Measurements from ENCODE around the gene ZNF768. TPM values are rescaled to one million over a fixed set of nuclear protein-coding genes. Genes with fewer than 3 reads are reported as not detected.

ZNF768 gene
- total and polyA plus RNA-seq, 2 experiments from 2014 or later, result 8.3 to 43.0 TPM

DNA sequence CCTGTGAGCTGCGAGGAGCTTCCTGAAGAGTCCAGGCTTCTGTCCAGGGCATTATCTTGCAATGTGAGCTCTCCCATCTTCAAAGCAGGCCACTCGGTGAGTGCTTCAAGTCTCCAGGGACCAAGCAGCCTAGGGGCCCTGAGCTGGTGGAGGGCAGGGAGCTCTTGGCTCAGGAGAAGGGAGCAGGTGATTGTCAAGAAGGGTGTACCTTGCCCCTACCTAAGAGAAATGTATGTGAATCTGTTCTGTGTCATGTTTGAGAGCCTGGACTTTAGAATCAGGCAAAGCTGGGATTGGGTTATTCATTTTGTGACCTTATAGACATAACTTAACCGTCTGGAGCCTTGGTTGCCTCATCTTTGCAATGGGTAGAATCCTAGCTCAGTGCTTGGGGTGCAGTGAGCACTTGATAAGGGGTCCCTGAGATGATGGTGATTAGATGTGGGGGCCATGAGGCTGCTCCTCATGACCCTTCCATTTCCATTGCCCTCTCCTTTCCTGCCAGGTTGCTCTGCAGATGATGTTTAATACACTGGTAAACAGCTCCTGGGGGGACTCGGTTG is 15.9 kb downstream of the ZNF768 start (continued):
- TF ChIP-seq, protein P1, sequence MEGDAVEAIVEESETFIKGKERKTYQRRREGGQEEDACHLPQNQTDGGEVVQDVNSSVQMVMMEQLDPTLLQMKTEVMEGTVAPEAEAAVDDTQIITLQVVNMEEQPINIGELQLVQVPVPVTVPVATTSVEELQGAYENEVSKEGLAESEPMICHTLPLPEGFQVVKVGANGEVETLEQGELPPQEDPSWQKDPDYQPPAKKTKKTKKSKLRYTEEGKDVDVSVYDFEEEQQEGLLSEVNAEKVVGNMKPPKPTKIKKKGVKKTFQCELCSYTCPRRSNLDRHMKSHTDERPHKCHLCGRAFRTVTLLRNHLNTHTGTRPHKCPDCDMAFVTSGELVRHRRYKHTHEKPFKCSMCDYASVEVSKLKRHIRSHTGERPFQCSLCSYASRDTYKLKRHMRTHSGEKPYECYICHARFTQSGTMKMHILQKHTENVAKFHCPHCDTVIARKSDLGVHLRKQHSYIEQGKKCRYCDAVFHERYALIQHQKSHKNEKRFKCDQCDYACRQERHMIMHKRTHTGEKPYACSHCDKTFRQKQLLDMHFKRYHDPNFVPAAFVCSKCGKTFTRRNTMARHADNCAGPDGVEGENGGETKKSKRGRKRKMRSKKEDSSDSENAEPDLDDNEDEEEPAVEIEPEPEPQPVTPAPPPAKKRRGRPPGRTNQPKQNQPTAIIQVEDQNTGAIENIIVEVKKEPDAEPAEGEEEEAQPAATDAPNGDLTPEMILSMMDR (conservative IDR thresholded peaks at IDR 0.05; ENCODE audit: low read depth in 2 of 2), result no peak
- TF ChIP-seq EZH2phosphoT487 (IDR thresholded peaks at IDR 0.05; ENCODE audit: unreplicated experiment) (no peak), EZH2 (IDR thresholded peaks at IDR 0.05; ENCODE audit: low read depth, unreplicated experiment) (no peak)
- TF ChIP-seq, protein P2, sequence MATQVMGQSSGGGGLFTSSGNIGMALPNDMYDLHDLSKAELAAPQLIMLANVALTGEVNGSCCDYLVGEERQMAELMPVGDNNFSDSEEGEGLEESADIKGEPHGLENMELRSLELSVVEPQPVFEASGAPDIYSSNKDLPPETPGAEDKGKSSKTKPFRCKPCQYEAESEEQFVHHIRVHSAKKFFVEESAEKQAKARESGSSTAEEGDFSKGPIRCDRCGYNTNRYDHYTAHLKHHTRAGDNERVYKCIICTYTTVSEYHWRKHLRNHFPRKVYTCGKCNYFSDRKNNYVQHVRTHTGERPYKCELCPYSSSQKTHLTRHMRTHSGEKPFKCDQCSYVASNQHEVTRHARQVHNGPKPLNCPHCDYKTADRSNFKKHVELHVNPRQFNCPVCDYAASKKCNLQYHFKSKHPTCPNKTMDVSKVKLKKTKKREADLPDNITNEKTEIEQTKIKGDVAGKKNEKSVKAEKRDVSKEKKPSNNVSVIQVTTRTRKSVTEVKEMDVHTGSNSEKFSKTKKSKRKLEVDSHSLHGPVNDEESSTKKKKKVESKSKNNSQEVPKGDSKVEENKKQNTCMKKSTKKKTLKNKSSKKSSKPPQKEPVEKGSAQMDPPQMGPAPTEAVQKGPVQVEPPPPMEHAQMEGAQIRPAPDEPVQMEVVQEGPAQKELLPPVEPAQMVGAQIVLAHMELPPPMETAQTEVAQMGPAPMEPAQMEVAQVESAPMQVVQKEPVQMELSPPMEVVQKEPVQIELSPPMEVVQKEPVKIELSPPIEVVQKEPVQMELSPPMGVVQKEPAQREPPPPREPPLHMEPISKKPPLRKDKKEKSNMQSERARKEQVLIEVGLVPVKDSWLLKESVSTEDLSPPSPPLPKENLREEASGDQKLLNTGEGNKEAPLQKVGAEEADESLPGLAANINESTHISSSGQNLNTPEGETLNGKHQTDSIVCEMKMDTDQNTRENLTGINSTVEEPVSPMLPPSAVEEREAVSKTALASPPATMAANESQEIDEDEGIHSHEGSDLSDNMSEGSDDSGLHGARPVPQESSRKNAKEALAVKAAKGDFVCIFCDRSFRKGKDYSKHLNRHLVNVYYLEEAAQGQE (IDR thresholded peaks at IDR 0.05; ENCODE audit: unreplicated experiment), result no peak

DNA sequence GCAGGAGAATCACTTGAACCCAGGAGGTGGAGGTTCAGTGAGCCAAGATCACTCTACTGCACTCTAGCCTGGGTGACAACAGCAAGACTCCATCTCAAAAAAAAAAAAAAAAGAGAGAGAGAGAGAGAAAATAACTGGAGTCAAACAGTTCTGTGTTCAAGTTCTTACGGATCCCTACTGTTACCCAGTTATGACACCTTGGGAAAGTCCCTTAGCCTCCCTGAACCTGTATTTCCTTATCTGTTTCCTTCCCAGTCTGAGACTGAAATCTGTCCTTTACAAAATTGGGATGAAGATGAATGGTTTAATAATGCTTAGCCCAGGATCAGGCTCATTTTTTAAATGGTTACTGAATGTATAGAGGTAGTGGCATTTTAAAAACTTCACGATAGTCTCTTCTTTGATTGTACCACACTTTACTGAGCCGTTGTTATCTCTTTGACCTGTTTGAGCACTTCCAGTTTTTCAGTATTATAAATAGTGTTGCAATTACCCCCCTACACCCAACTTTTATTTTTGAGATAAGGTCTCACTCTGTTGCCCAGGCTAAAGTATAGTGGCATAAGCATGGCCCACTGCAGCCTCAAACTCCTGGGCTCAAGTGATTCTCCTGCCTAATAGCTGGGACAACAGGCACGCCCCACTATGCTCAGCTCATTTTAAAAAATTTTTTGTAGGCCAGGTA is 17.1 kb downstream of the ZNF768 start:
- no peaks in the 10 kb centered on the region for H3K27me3 ChIP-seq (ENCODE audit: insufficient read depth)
- Mint-ChIP-seq H3K9me3 (no peaks in the 10 kb centered on the region; the same call in 2 of the 3 replicates), H3K36me3 (ENCODE audit: low read depth) (no peaks in the 10 kb centered on the region), H3K27me3 (ENCODE audit: insufficient read depth, low read depth, poor library complexity) (peaks cover 12% of the 10 kb centered on the region), H3K4me1 (no peaks in the 10 kb centered on the region), H3K4me3 (no peak overlapping the region), H3K27ac (no peak overlapping the region)
- H4K20me1 ChIP-seq (replicated peaks; ENCODE audit: insufficient read depth), result no peaks in the 10 kb centered on the region
- no peak for ATAC-seq
- no peak overlapping the region for H3K27ac ChIP-seq (ENCODE audit: low read depth)
- H3F3A ChIP-seq (replicated peaks; ENCODE audit: low read depth), result no peaks in the 10 kb centered on the region
- H3K4me3 ChIP-seq, result no peak overlapping the region
- no peak for DNase-seq (ENCODE audit: low spot score)
- no peaks in the 10 kb centered on the region for H3K4me1 ChIP-seq (ENCODE audit: insufficient read depth)
- no peaks in the 10 kb centered on the region for H3K9me2 ChIP-seq (ENCODE audit: insufficient read depth)
- H3K4me2 ChIP-seq, result no peak overlapping the region
- H3K79me2 ChIP-seq (replicated peaks; ENCODE audit: insufficient read depth), result no peaks in the 10 kb centered on the region
- no peaks in the 10 kb centered on the region for H3K36me3 ChIP-seq (ENCODE audit: insufficient read depth)
- no peak overlapping the region for H2AFZ ChIP-seq
- TF ChIP-seq, protein P3, sequence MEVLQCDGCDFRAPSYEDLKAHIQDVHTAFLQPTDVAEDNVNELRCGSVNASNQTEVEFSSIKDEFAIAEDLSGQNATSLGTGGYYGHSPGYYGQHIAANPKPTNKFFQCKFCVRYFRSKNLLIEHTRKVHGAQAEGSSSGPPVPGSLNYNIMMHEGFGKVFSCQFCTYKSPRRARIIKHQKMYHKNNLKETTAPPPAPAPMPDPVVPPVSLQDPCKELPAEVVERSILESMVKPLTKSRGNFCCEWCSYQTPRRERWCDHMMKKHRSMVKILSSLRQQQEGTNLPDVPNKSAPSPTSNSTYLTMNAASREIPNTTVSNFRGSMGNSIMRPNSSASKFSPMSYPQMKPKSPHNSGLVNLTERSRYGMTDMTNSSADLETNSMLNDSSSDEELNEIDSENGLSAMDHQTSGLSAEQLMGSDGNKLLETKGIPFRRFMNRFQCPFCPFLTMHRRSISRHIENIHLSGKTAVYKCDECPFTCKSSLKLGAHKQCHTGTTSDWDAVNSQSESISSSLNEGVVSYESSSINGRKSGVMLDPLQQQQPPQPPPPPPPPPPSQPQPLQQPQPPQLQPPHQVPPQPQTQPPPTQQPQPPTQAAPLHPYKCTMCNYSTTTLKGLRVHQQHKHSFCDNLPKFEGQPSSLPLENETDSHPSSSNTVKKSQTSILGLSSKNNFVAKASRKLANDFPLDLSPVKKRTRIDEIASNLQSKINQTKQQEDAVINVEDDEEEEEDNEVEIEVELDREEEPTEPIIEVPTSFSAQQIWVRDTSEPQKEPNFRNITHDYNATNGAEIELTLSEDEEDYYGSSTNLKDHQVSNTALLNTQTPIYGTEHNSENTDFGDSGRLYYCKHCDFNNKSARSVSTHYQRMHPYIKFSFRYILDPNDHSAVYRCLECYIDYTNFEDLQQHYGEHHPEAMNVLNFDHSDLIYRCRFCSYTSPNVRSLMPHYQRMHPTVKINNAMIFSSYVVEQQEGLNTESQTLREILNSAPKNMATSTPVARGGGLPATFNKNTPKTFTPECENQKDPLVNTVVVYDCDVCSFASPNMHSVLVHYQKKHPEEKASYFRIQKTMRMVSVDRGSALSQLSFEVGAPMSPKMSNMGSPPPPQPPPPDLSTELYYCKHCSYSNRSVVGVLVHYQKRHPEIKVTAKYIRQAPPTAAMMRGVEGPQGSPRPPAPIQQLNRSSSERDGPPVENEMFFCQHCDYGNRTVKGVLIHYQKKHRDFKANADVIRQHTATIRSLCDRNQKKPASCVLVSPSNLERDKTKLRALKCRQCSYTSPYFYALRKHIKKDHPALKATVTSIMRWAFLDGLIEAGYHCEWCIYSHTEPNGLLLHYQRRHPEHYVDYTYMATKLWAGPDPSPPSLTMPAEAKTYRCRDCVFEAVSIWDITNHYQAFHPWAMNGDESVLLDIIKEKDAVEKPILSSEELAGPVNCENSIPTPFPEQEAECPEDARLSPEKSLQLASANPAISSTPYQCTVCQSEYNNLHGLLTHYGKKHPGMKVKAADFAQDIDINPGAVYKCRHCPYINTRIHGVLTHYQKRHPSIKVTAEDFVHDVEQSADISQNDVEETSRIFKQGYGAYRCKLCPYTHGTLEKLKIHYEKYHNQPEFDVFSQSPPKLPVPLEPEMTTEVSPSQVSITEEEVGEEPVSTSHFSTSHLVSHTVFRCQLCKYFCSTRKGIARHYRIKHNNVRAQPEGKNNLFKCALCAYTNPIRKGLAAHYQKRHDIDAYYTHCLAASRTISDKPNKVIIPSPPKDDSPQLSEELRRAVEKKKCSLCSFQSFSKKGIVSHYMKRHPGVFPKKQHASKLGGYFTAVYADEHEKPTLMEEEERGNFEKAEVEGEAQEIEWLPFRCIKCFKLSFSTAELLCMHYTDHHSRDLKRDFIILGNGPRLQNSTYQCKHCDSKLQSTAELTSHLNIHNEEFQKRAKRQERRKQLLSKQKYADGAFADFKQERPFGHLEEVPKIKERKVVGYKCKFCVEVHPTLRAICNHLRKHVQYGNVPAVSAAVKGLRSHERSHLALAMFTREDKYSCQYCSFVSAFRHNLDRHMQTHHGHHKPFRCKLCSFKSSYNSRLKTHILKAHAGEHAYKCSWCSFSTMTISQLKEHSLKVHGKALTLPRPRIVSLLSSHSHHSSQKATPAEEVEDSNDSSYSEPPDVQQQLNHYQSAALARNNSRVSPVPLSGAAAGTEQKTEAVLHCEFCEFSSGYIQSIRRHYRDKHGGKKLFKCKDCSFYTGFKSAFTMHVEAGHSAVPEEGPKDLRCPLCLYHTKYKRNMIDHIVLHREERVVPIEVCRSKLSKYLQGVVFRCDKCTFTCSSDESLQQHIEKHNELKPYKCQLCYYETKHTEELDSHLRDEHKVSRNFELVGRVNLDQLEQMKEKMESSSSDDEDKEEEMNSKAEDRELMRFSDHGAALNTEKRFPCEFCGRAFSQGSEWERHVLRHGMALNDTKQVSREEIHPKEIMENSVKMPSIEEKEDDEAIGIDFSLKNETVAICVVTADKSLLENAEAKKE (CRISPR knock-in tag; IDR thresholded peaks at IDR 0.05), result no peak
- no peak for TF ChIP-seq NANOG (IDR thresholded peaks at IDR 0.05; ENCODE audit: borderline replicate concordance)
- TF ChIP-seq, protein P1 (conservative IDR thresholded peaks at IDR 0.05; ENCODE audit: low read depth in 2 of 2), result no peak
- TF ChIP-seq EZH2phosphoT487 (IDR thresholded peaks at IDR 0.05; ENCODE audit: unreplicated experiment), result no peak

All from GM23338 (cell line).